SW 1271 (cell line): ENCODE measurements around the gene TARS3.

ENCODE experiments used
- DNase-seq, 2 experiments: peaks; one replicate each; lab custom pipeline; 2025; lab: John Stamatoyannopoulos, UW

The TARS3 gene

GRCh38 chr15:101621961-101622360 lies 102.3 kb downstream of the TARS3 start:
- DNase-seq: no peak

GRCh38 chr15:101620671-101621070 lies 103.6 kb downstream of the TARS3 start:
- DNase-seq: no peak

- no peak for DNase-seq
Observed at GRCh38 chr15:101619615-101619865, 104.7 kb downstream of the TARS3 start.

GRCh38 chr15:101618851-101619614 lies 105.2 kb downstream of the TARS3 start:
- no peak for DNase-seq

- no peak for DNase-seq
Observed at GRCh38 chr15:101618076-101618475, 106.2 kb downstream of the TARS3 start.

- no peak for DNase-seq
Observed at GRCh38 chr15:101617390-101617965, 106.8 kb downstream of the TARS3 start.

GRCh38 chr15:101615986-101616848 lies 108.1 kb downstream of the TARS3 start:
- DNase-seq: no peak

- no peak for DNase-seq
Observed at GRCh38 chr15:101615414-101615985, 108.8 kb downstream of the TARS3 start.

- DNase-seq: no peak
Observed at GRCh38 chr15:101614761-101615160, 109.5 kb downstream of the TARS3 start.

- DNase-seq: no peak
Observed at GRCh38 chr15:101614001-101614585, 110.2 kb downstream of the TARS3 start.

GRCh38 chr15:101613130-101614000 lies 110.9 kb downstream of the TARS3 start:
- no peak for DNase-seq

- DNase-seq: no peak
Observed at GRCh38 chr15:101612676-101613075, 111.6 kb downstream of the TARS3 start.

GRCh38 chr15:101611580-101612299 lies 112.5 kb downstream of the TARS3 start:
- DNase-seq: no peak

GRCh38 chr15:101611007-101611406 lies 113.3 kb downstream of the TARS3 start:
- DNase-seq: no peak

GRCh38 chr15:101610611-101611000 lies 113.7 kb downstream of the TARS3 start:
- DNase-seq: no peak

- DNase-seq: no peak
Observed at GRCh38 chr15:101609742-101610610, 114.3 kb downstream of the TARS3 start.

- no peak for DNase-seq
Observed at GRCh38 chr15:101608201-101608600, 116.1 kb downstream of the TARS3 start.

- no peak for DNase-seq
Observed at GRCh38 chr15:101607108-101607507, 117.2 kb downstream of the TARS3 start.

GRCh38 chr15:101604124-101604874 lies 120.0 kb downstream of the TARS3 start:
- DNase-seq: no peak
